Stomach (tissue), 9 donors: Measurements from ENCODE around the gene FIGLA. TPM values are rescaled to one million over a fixed set of nuclear protein-coding genes. Genes with fewer than 3 reads are reported as not detected.

Experiments used
- DNase-seq, 2 donors: peaks; one replicate each; pipeline versions ENCODE4 v3.0.0 to v3.0.0-alpha.2; 2013 to 2019
- H3K27ac ChIP-seq, 5 donors: fragments of 200-600 bp in 4 of 5; sonication (generic) in 4 of 5; one replicate each; pipeline ENCODE4 v1.5.1; 2013 to 2019; ENCODE audit warnings: mild to moderate bottlenecking in 1 of 5, moderate library complexity in 1 of 5
- H3K27me3 ChIP-seq, 3 donors: fragments of 200-600 bp; sonication (generic); one replicate each; pipeline ENCODE4 v1.5.1; 2017 to 2019; ENCODE audit warnings: mixed run types in 1 of 3
- H3K36me3 ChIP-seq, 4 donors: fragments of 200-600 bp; sonication (generic); 1 replicate in 3 of 4; 2 replicates in 1 of 4; pipeline ENCODE4 v1.5.1; 2016 to 2019
- H3K4me1 ChIP-seq, 4 donors: fragments of 200-600 bp; sonication (generic); one replicate each; pipeline ENCODE4 v1.5.1; 2016 to 2019
- H3K4me3 ChIP-seq, 4 donors: fragments of 200-600 bp; sonication (generic) in 3 of 4; one replicate each; pipeline ENCODE4 v1.5.1; 2016 to 2019; ENCODE audit warnings: mild to moderate bottlenecking in 1 of 4
- H3K9me3 ChIP-seq, 4 donors: fragments of 200-600 bp; sonication (generic); one replicate each; pipeline ENCODE4 v1.5.1; 2016 to 2019
- EP300 ChIP-seq: sonication (generic); formaldehyde crosslinking; IDR thresholded peaks from one replicate; pipeline ENCODE4 v1.6.1; 2017; ENCODE audit warnings: antibody characterized with exemption
- POLR2A ChIP-seq, 4 donors: fragments of 450-650 bp; IDR thresholded peaks; one replicate each; pipeline ENCODE4 v1.6.1; 2016; ENCODE audit warnings: antibody characterized with exemption in 4 of 4, control low read depth in 2 of 4, mild to moderate bottlenecking in 1 of 4, moderate library complexity in 1 of 4
- POLR2AphosphoS5 ChIP-seq, 3 donors: sonication (generic); formaldehyde crosslinking; IDR thresholded peaks; one replicate each; pipeline ENCODE4 v1.6.1; 2016; ENCODE audit warnings: antibody characterized with exemption in 3 of 3
- WGBS, 5 donors: extraction: QIAGEN DNeasy Blood & Tissue Kit in 3 of 5; methylation state at CpG; one replicate each; pipeline versions ENCODE4 v1.1.5 to v1.1.7; 2013 to 2018; 5-methylcytosine and 5-hydroxymethylcytosine counted together
- intact Hi-C: fragments of 100-400 bp; cut with DNase I; formaldehyde crosslinking; loops from one replicate; pipeline ENCODE4 v1.15.1; 2023; ENCODE audit warnings: low total_unique reads
- polyA plus RNA-seq, 3 donors: library from polyadenylated mRNA; stranded (reverse); fragments of 200-250 nt; gene quantifications; one replicate each; pipeline ENCODE4 v1.2.3, GENCODE V29; 2013
- total RNA-seq, 5 donors: library from RNA; depleted of rRNA; stranded (reverse); fragments of >200 nt; gene quantifications; one replicate each; pipeline versions ENCODE4 v1.1.0 to v1.2.3, GENCODE V29; 2014 to 2016
- TF ChIP-seq, protein P1 (sequence below), 7 experiments: fragments of 450-650 bp in 4 of 7; fragments of 200-600 bp in 3 of 7; sonication (generic) in 3 of 7; IDR thresholded peaks; one replicate each; pipeline ENCODE4 v1.5.1; 2016 to 2019; ENCODE audit warnings: antibody characterized with exemption in 7 of 7, control low read depth in 2 of 7, mild to moderate bottlenecking in 1 of 7
- donor health status: healthy with polysubstance abuse.
- donor health status: Bipolar disorder and iron deficiency.
- donor health status: healthy.

The FIGLA gene
- total and polyA plus RNA-seq, 8 donors = 0.75 TPM; not detected in 7

DNA sequence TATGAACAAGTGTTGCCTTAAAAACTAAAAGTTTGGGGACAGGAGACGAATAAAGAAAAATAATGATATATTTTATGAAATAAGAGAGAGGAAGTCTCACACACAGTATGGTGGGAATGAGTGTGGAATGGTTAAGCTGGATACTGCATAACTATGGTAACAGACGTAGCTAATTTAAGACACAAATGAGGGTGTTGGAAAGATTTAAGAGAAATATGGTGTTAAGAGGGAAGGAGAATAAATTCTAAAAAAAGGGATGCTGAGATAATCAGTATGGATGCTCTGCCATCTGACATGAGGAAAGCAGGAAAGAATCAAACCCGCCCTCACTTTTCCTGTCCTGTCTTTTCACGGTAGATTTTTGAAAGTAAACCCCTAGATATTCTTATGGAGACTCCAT is 33.1 kb downstream of the FIGLA start:
- 72 to 89% (median 84%) methylated on average over 4 of the region's 4 CpGs for WGBS, 5 donors
- H3K4me3 ChIP-seq = no peak overlapping the region
- intact Hi-C loops = no loop called here
- TF ChIP-seq POLR2A (IDR thresholded peaks at IDR 0.05) = no peak
- no peak for TF ChIP-seq EP300
- TF ChIP-seq, protein P1, sequence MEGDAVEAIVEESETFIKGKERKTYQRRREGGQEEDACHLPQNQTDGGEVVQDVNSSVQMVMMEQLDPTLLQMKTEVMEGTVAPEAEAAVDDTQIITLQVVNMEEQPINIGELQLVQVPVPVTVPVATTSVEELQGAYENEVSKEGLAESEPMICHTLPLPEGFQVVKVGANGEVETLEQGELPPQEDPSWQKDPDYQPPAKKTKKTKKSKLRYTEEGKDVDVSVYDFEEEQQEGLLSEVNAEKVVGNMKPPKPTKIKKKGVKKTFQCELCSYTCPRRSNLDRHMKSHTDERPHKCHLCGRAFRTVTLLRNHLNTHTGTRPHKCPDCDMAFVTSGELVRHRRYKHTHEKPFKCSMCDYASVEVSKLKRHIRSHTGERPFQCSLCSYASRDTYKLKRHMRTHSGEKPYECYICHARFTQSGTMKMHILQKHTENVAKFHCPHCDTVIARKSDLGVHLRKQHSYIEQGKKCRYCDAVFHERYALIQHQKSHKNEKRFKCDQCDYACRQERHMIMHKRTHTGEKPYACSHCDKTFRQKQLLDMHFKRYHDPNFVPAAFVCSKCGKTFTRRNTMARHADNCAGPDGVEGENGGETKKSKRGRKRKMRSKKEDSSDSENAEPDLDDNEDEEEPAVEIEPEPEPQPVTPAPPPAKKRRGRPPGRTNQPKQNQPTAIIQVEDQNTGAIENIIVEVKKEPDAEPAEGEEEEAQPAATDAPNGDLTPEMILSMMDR (IDR thresholded peaks at IDR 0.05) = no peak
- no peaks in the 10 kb centered on the region for H3K36me3 ChIP-seq
- DNase-seq = no peak
- no peaks in the 10 kb centered on the region for H3K9me3 ChIP-seq
- H3K27me3 ChIP-seq = peaks cover 0 to 51% (median 0%) of the 10 kb centered on the region in 3 donors
- no peaks in the 10 kb centered on the region for H3K4me1 ChIP-seq
- no peak overlapping the region for H3K27ac ChIP-seq

DNA sequence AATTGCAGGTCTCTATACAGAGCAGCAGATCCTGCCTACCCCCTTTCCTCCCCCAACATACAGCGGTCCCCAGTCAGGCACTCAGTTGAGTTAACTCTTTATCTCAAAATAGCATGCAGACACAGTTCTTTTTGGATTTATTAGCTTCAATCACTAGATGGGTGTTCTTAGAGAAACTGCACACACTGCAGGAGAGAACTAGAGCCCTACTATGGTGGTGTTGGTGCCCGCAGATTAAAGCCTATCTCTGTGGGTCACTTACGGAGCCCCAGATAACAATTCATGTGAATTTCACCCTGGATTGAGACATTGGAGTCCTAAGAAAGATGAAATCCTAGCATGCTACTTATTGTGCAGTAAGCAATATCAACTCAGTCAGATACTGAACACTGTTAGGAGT is 34.3 kb downstream of the FIGLA start:
- Histone ChIP-seq H3K4me3 (no peak overlapping the region), H3K27ac (no peak overlapping the region), H3K4me1 (no peaks in the 10 kb centered on the region), H3K9me3 (no peaks in the 10 kb centered on the region), H3K36me3 (no peaks in the 10 kb centered on the region), H3K27me3 (peaks cover 0 to 51% (median 0%) of the 10 kb centered on the region in 3 donors)
- intact Hi-C loops = no loop called here
- DNase-seq = no peak
- TF ChIP-seq EP300 = no peak
- TF ChIP-seq, protein P1 (IDR thresholded peaks at IDR 0.05) = no peak
- no peak for TF ChIP-seq POLR2AphosphoS5 (IDR thresholded peaks at IDR 0.05)
- TF ChIP-seq POLR2A (IDR thresholded peaks at IDR 0.05) = no peak
- 80 to 87% (median 82%) methylated on average over 3 of the region's 3 CpGs for WGBS, 5 donors

DNA sequence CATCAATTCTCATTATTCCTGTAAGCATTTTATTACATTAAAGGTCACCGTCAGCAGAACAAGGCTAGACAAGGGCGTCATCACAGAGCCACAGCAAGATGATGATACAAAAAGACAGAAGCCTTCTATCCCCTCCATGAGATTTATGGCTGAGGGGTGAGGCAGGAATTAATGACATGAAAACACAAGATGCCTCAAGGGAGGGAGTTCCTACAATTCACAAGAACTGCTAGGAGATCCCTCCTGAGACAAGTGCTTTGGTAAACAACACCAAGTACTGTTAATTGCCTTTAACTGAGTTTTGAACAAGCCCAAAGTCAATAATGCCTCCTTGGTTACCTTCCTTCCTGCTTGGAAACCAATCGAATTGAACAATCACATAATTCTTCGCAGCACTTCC is 36.5 kb downstream of the FIGLA start:
- Histone ChIP-seq H3K27me3 (peaks cover 0 to 54% (median 5%) of the 10 kb centered on the region in 3 donors), H3K4me3 (no peak overlapping the region), H3K36me3 (no peaks in the 10 kb centered on the region), H3K27ac (no peak overlapping the region), H3K9me3 (no peaks in the 10 kb centered on the region), H3K4me1 (no peaks in the 10 kb centered on the region)
- TF ChIP-seq POLR2AphosphoS5 (IDR thresholded peaks at IDR 0.05) = no peak
- no peak for DNase-seq
- WGBS, 5 donors = 58 to 78% (median 71%) methylated on average over 4 of the region's 4 CpGs
- intact Hi-C loops = no loop called here

DNA sequence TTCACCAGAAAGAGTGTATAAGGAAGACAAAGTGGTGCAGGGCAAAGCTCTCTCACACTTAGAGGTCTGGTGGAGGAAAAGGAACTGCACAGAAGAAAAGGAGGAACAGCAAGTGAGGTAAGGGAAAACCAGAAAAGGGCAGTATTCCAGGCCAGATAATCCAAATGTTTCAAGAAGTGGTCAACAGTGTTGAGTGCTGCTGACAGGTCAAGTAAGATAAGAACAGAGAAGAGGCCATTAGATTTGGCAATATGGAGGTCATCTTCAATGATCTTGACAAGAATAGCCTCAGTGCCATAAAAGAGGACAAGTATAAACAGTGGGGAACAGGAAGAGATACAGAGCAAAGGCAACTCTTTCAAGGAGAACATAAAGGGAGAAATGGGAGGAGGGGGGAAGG is 37.4 kb downstream of the FIGLA start:
- Histone ChIP-seq H3K27ac (no peak overlapping the region), H3K4me3 (no peak overlapping the region), H3K36me3 (no peaks in the 10 kb centered on the region), H3K4me1 (no peaks in the 10 kb centered on the region), H3K9me3 (no peaks in the 10 kb centered on the region), H3K27me3 (peaks cover 0 to 56% (median 5%) of the 10 kb centered on the region in 3 donors)
- DNase-seq = no peak
- TF ChIP-seq POLR2AphosphoS5 (IDR thresholded peaks at IDR 0.05) = no peak
- no peak for TF ChIP-seq POLR2A (IDR thresholded peaks at IDR 0.05)
- TF ChIP-seq EP300 = no peak
- TF ChIP-seq, protein P1 (IDR thresholded peaks at IDR 0.05) = no peak
- intact Hi-C loops = no loop called here

DNA sequence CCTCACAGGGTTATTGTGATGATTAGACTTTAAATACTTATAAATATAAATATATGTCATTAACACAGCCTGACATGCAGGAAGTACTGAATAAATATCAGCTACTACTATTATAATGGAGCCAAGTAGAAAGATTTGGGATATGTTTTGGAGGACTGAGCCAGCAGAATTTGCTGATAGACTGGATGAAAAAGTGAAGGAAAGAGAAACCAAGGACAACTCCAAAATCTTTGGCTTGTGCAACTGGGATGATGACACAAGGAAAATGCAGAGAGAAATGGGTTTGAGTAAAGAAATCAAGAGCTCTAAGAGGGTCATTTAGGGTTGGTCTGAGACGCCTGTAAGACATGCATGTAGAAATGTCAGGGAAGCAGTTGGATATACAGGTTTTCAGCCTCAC is 38.0 kb downstream of the FIGLA start:
- H3K27me3 ChIP-seq = peaks cover 0 to 58% (median 5%) of the 10 kb centered on the region in 3 donors
- 60 to 81% (median 78%) methylated on average over 1 of the region's 1 CpG for WGBS, 5 donors

More for the DNA sequence above, 38.0 kb downstream of the FIGLA start:
- DNase-seq = no peak
- Histone ChIP-seq H3K9me3 (no peaks in the 10 kb centered on the region), H3K36me3 (no peaks in the 10 kb centered on the region), H3K4me3 (no peak overlapping the region), H3K4me1 (no peaks in the 10 kb centered on the region), H3K27ac (no peak overlapping the region)
- intact Hi-C loops = no loop called here
- no peak for TF ChIP-seq EP300
- TF ChIP-seq, protein P1 (IDR thresholded peaks at IDR 0.05) = no peak
- TF ChIP-seq POLR2AphosphoS5 (IDR thresholded peaks at IDR 0.05) = no peak
- no peak for TF ChIP-seq POLR2A (IDR thresholded peaks at IDR 0.05)
